Calu3 (cell line): ENCODE measurements around the gene KLHL29. TPM values are rescaled to one million over a fixed set of nuclear protein-coding genes. Genes with fewer than 3 reads are reported as not detected.
"Not testable (repeated sequence)": the region's sequence is repeated elsewhere in the genome, so short reads cannot be mapped to it uniquely, and the experiment has no call there.

Experiments used
- BruUV-seq: library from RNA; stranded (reverse); fragments of 400-500 nt; replicated peaks from 2 replicates; lab custom pipeline; 2021; lab: Mats Ljungman, UMichigan
- CTCF ChIA-PET: fragments of 300-600 bp; sonication (Branson Sonifier 250); formaldehyde crosslinking; loops from one replicate; lab custom pipeline; 2022; ENCODE audit warnings: antibody characterized with exemption; lab: Charles Lee
- DNase-seq: peaks from one replicate; pipeline ENCODE4 v3.0.0; 2022
- H3K27ac Mint-ChIP-seq: one replicate; pipeline ENCODE4 v1.8.0; 2022; ENCODE audit warnings: mixed read lengths; ENCODE audit not compliant: unreplicated experiment
- H3K27me3 Mint-ChIP-seq: one replicate; pipeline ENCODE4 v1.8.0; 2022; ENCODE audit warnings: mixed read lengths; ENCODE audit not compliant: unreplicated experiment
- H3K36me3 Mint-ChIP-seq: one replicate; pipeline ENCODE4 v1.8.0; 2022; ENCODE audit warnings: mild to moderate bottlenecking, moderate library complexity, mixed read lengths; ENCODE audit not compliant: insufficient read depth, unreplicated experiment
- H3K4me1 Mint-ChIP-seq: one replicate; pipeline ENCODE4 v1.8.0; 2022; ENCODE audit warnings: mild to moderate bottlenecking, low read depth, mixed read lengths; ENCODE audit not compliant: unreplicated experiment
- H3K4me3 Mint-ChIP-seq: one replicate; pipeline ENCODE4 v1.8.0; 2022; ENCODE audit warnings: mild to moderate bottlenecking, low read depth, moderate library complexity, mixed read lengths; ENCODE audit not compliant: unreplicated experiment
- H3K9me3 Mint-ChIP-seq: one replicate; pipeline ENCODE4 v1.8.0; 2022; ENCODE audit warnings: low read depth, mixed read lengths; ENCODE audit not compliant: unreplicated experiment
- CTCF ChIP-seq: fragments of 200-600 bp; IDR thresholded peaks from one replicate; pipeline ENCODE4 v1.8.0; 2022; ENCODE audit warnings: antibody characterized with exemption; ENCODE audit not compliant: unreplicated experiment
- intact Hi-C: fragments of 100-400 bp; cut with micrococcal nuclease; formaldehyde crosslinking; loops from one replicate; pipeline ENCODE4 v1.10.0; 2022; ENCODE audit not compliant: unreplicated experiment
- total RNA-seq: library from RNA; stranded (reverse); gene quantifications from 2 replicates; pipeline ENCODE4 v1.2.3, GENCODE V29; 2022

KLHL29 gene
- total RNA-seq, 1 experiment from 2014 or later: 11.9 TPM

GRCh38 chr2:23388294-23388693, 3.3 kb downstream of the KLHL29 start:
- BruUV-seq: no TSS peak
- TF ChIP-seq CTCF: no peak
- intact Hi-C loops: no loop called here
- DNase-seq: no peak
- peaks cover 30% of the 10 kb centered on the region for H3K36me3 Mint-ChIP-seq
- no peaks in the 10 kb centered on the region for H3K27me3 Mint-ChIP-seq
- CTCF ChIA-PET: no interaction called here
- peaks cover 9% of the 10 kb centered on the region for H3K4me1 Mint-ChIP-seq
- no peak overlapping the region for H3K4me3 Mint-ChIP-seq
- no peaks in the 10 kb centered on the region for H3K9me3 Mint-ChIP-seq
- H3K27ac Mint-ChIP-seq: no peak overlapping the region

GRCh38 chr2:23388756-23389514, 4.0 kb downstream of the KLHL29 start:
- H3K9me3 Mint-ChIP-seq: no peaks in the 10 kb centered on the region
- TF ChIP-seq CTCF: no peak
- intact Hi-C loops: no loop called here
- no peaks in the 10 kb centered on the region for H3K27me3 Mint-ChIP-seq
- peaks cover 8% of the 10 kb centered on the region for H3K4me1 Mint-ChIP-seq
- BruUV-seq: no TSS peak
- H3K36me3 Mint-ChIP-seq: peaks cover 30% of the 10 kb centered on the region
- no peak overlapping the region for H3K4me3 Mint-ChIP-seq
- DNase-seq: no peak
- no peak overlapping the region for H3K27ac Mint-ChIP-seq
- CTCF ChIA-PET: no interaction called here

- CTCF ChIA-PET: no interaction called here
- Mint-ChIP-seq H3K27me3 (no peaks in the 10 kb centered on the region), H3K4me1 (no peaks in the 10 kb centered on the region), H3K4me3 (no peak overlapping the region), H3K27ac (no peak overlapping the region), H3K9me3 (no peaks in the 10 kb centered on the region), H3K36me3 (peaks cover 22% of the 10 kb centered on the region)
- BruUV-seq: no TSS peak
- intact Hi-C loops: no loop called here
- no peak for TF ChIP-seq CTCF
- no peak for DNase-seq
Measured at GRCh38 chr2:23390152-23390551, 5.2 kb downstream of the KLHL29 start.

- H3K4me1 Mint-ChIP-seq, intact Hi-C loops, H3K27me3 Mint-ChIP-seq, H3K4me3 Mint-ChIP-seq, DNase-seq, BruUV-seq, H3K9me3 Mint-ChIP-seq, CTCF ChIA-PET, H3K27ac Mint-ChIP-seq: not testable (repeated sequence)
- peaks cover 10% of the 10 kb centered on the region for H3K36me3 Mint-ChIP-seq
Measured at GRCh38 chr2:23391237-23391736, 6.3 kb downstream of the KLHL29 start.

- Mint-ChIP-seq H3K4me3 (no peak overlapping the region), H3K4me1 (no peaks in the 10 kb centered on the region), H3K27ac (no peak overlapping the region), H3K36me3 (no peaks in the 10 kb centered on the region), H3K27me3 (no peaks in the 10 kb centered on the region), H3K9me3 (no peaks in the 10 kb centered on the region)
- TF ChIP-seq CTCF: no peak
- no TSS peak for BruUV-seq
- DNase-seq: no peak
- intact Hi-C loops: no loop called here
- CTCF ChIA-PET: no interaction called here
Measured at GRCh38 chr2:23393722-23394121, 8.7 kb downstream of the KLHL29 start.
